Right hindlimb (tissue), 1 donor: ENCODE results near the gene ARHGAP33.
"Not testable (repeated sequence)": the region's sequence is repeated elsewhere in the genome, so short reads cannot be mapped to it uniquely, and the experiment has no call there.

Source experiments
- DNase-seq: peaks from one replicate; pipeline ENCODE4 v3.0.0-alpha.2; 2018

ARHGAP33 gene

GRCh38 chr19:35756377-35757230 lies 18.8 kb upstream of the ARHGAP33 start, which contains the start of gene HSPB6:
Gene HSPB6, minus strand, starts transcription at chr19:35757029. Its CDS starts 21 bp downstream, at chr19:35757008.
- peak; percentile 84 for DNase-seq

GRCh38 chr19:35757231-35757748 lies 18.1 kb upstream of the ARHGAP33 start:
- DNase-seq, result peak; percentile 97

- peak; percentile 100 for DNase-seq
These were observed 17.4 kb upstream of the ARHGAP33 start, which contains the start of gene PROSER3 for GRCh38 chr19:35757749-35758608. Gene PROSER3, plus strand, starts transcription at chr19:35758176. Its CDS starts 40 bp downstream, at chr19:35758216.

GRCh38 chr19:35759697-35760096 lies 15.7 kb upstream of the ARHGAP33 start:
- DNase-seq, result no peak

GRCh38 chr19:35760711-35761349 lies 14.5 kb upstream of the ARHGAP33 start:
- DNase-seq, result no peak

- DNase-seq, result peak; percentile 8
These were observed 10.7 kb upstream of the ARHGAP33 start for GRCh38 chr19:35764432-35765315.

- peak; percentile 13 for DNase-seq
These were observed 8.7 kb upstream of the ARHGAP33 start for GRCh38 chr19:35766571-35767104.

- peak; percentile 55 for DNase-seq
These were observed 7.9 kb upstream of the ARHGAP33 start for GRCh38 chr19:35767288-35768081.

GRCh38 chr19:35768082-35768421 lies 7.3 kb upstream of the ARHGAP33 start:
- DNase-seq, result no peak

- not testable (repeated sequence) for DNase-seq
These were observed 3.0 kb upstream of the ARHGAP33 start for GRCh38 chr19:35772362-35772761.

GRCh38 chr19:35773020-35773806 lies 2.2 kb upstream of the ARHGAP33 start:
- DNase-seq, result no peak

GRCh38 chr19:35774274-35775045 lies 904 bp upstream of the ARHGAP33 start:
- no peak for DNase-seq

- no peak for DNase-seq
These were observed 392 bp upstream of the ARHGAP33 start for GRCh38 chr19:35775046-35775297.

- DNase-seq, result no peak
These were observed 881 bp downstream of the ARHGAP33 start for GRCh38 chr19:35776102-35776788.

GRCh38 chr19:35777086-35777841 lies 1.9 kb downstream of the ARHGAP33 start:
- DNase-seq, result no peak

GRCh38 chr19:35777961-35778360 lies 2.6 kb downstream of the ARHGAP33 start:
- DNase-seq, result no peak

- no peak for DNase-seq
These were observed 3.7 kb downstream of the ARHGAP33 start for GRCh38 chr19:35779033-35779432.

- no peak for DNase-seq
These were observed 4.7 kb downstream of the ARHGAP33 start for GRCh38 chr19:35780058-35780457.
